Colon (tissue), 2 donors: ENCODE data around the gene UNC5A.

Source experiments
- FAIRE-seq: peaks from 2 replicates; lab custom pipeline; 2012; peaks lifted over from hg19 to GRCh38; lab: Jason Lieb, UNC
- donor health status: control.
- donor health status: control.

The UNC5A gene

GRCh38 chr5:176846335-176847140 is 36.2 kb downstream of the UNC5A start:
- FAIRE-seq = no peak

GRCh38 chr5:176847148-176847547 is 36.8 kb downstream of the UNC5A start:
- no peak for FAIRE-seq

- FAIRE-seq = no peak
Measured at GRCh38 chr5:176847726-176848290, 37.4 kb downstream of the UNC5A start.

- no peak for FAIRE-seq
Measured at GRCh38 chr5:176848651-176849050, 38.3 kb downstream of the UNC5A start.

GRCh38 chr5:176849611-176850227 is 39.4 kb downstream of the UNC5A start:
- FAIRE-seq = no peak

GRCh38 chr5:176850371-176851245 is 40.2 kb downstream of the UNC5A start:
- FAIRE-seq = no peak

- FAIRE-seq = no peak
Measured at GRCh38 chr5:176851380-176851779, 41.0 kb downstream of the UNC5A start.

GRCh38 chr5:176851871-176852658 is 41.7 kb downstream of the UNC5A start:
- FAIRE-seq = no peak

- no peak for FAIRE-seq
Measured at GRCh38 chr5:176853151-176853778, 42.9 kb downstream of the UNC5A start.

- no peak for FAIRE-seq
Measured at GRCh38 chr5:176854164-176854563, 43.8 kb downstream of the UNC5A start.

- FAIRE-seq = no peak
Measured at GRCh38 chr5:176855598-176855997, 45.2 kb downstream of the UNC5A start.

GRCh38 chr5:176856746-176857145 is 46.4 kb downstream of the UNC5A start:
- FAIRE-seq = no peak

- no peak for FAIRE-seq
Measured at GRCh38 chr5:176857216-176857893, 47.0 kb downstream of the UNC5A start.

- no peak for FAIRE-seq
Measured at GRCh38 chr5:176857894-176858273, 47.5 kb downstream of the UNC5A start.

GRCh38 chr5:176859916-176860315 is 49.6 kb downstream of the UNC5A start:
- no peak for FAIRE-seq

GRCh38 chr5:176860381-176860780 is 50.0 kb downstream of the UNC5A start:
- no peak for FAIRE-seq

- FAIRE-seq = no peak
Measured at GRCh38 chr5:176861276-176861675, 50.9 kb downstream of the UNC5A start.

- no peak for FAIRE-seq
Measured at GRCh38 chr5:176862330-176862995, 52.1 kb downstream of the UNC5A start.

- FAIRE-seq = no peak
Measured at GRCh38 chr5:176863041-176863764, 52.8 kb downstream of the UNC5A start.
